Measurements from ENCODE around the gene TBC1D4. TPM values are rescaled to one million over a fixed set of nuclear protein-coding genes. Genes with fewer than 3 reads are reported as not detected.

Gene TBC1D4
- total RNA-seq, 1 donor from 2014 or later: 1.5 TPM

GRCh38 chr13:75418186-75418843, 63.7 kb downstream of the TBC1D4 start:
- H3K27me3 Mint-ChIP-seq: peaks cover 14% of the 10 kb centered on the region

GRCh38 chr13:75417656-75418055, 64.3 kb downstream of the TBC1D4 start:
- peaks cover 14% of the 10 kb centered on the region for H3K27me3 Mint-ChIP-seq
- no peaks in the 10 kb centered on the region for H3K36me3 Mint-ChIP-seq (ENCODE audit: low read depth)
- H3K4me3 Mint-ChIP-seq: no peak overlapping the region
- intact Hi-C loops (cut with micrococcal nuclease): no loop called here
- ATAC-seq (ENCODE audit: low read depth) (no peak), DNase-seq (no peak)
- H3K27ac Mint-ChIP-seq: no peak overlapping the region
- POLR2A ChIA-PET: no interaction called here
- no peak for TF ChIP-seq CTCF (IDR thresholded peaks at IDR 0.05)
- H3K9me3 Mint-ChIP-seq: no peaks in the 10 kb centered on the region
- CTCF ChIA-PET: no interaction called here
- H3K4me1 Mint-ChIP-seq: no peaks in the 10 kb centered on the region

More at GRCh38 chr13:75418186-75418843, 63.7 kb downstream of the TBC1D4 start:
- intact Hi-C loops (cut with micrococcal nuclease): no loop called here
- Mint-ChIP-seq H3K36me3 (ENCODE audit: low read depth) (no peaks in the 10 kb centered on the region), H3K27ac (no peak overlapping the region), H3K9me3 (no peaks in the 10 kb centered on the region), H3K4me3 (no peak overlapping the region), H3K4me1 (no peaks in the 10 kb centered on the region)
- ATAC-seq (ENCODE audit: low read depth) (no peak), DNase-seq (no peak)
- CTCF ChIA-PET: no interaction called here
- POLR2A ChIA-PET: no interaction called here
- TF ChIP-seq CTCF (IDR thresholded peaks at IDR 0.05): no peak

- TF ChIP-seq CTCF (IDR thresholded peaks at IDR 0.05): no peak
- DNase-seq (no peak), ATAC-seq (ENCODE audit: low read depth) (no peak)
- intact Hi-C loops (cut with micrococcal nuclease): no loop called here
- no peak overlapping the region for H3K4me3 Mint-ChIP-seq
- no peak overlapping the region for H3K27ac Mint-ChIP-seq
- ChIA-PET POLR2A (no interaction called here), CTCF (no interaction called here)
- peaks cover 14% of the 10 kb centered on the region for H3K27me3 Mint-ChIP-seq
- H3K9me3 Mint-ChIP-seq: no peaks in the 10 kb centered on the region
- H3K36me3 Mint-ChIP-seq (ENCODE audit: low read depth): no peaks in the 10 kb centered on the region
- no peaks in the 10 kb centered on the region for H3K4me1 Mint-ChIP-seq
Measured at GRCh38 chr13:75417012-75417384, 65.0 kb downstream of the TBC1D4 start.

GRCh38 chr13:75416327-75417011, 65.5 kb downstream of the TBC1D4 start:
- POLR2A ChIA-PET: no interaction called here
- CTCF ChIA-PET: no interaction called here
- no peak for ATAC-seq (ENCODE audit: low read depth)
- H3K27ac Mint-ChIP-seq: no peak overlapping the region
- intact Hi-C loops (cut with micrococcal nuclease): no loop called here
- no peak for TF ChIP-seq CTCF (IDR thresholded peaks at IDR 0.05)
- no peaks in the 10 kb centered on the region for H3K9me3 Mint-ChIP-seq
- no peaks in the 10 kb centered on the region for H3K4me1 Mint-ChIP-seq
- peaks cover 12% of the 10 kb centered on the region for H3K27me3 Mint-ChIP-seq
- DNase-seq: no peak
- no peaks in the 10 kb centered on the region for H3K36me3 Mint-ChIP-seq (ENCODE audit: low read depth)
- H3K4me3 Mint-ChIP-seq: no peak overlapping the region

- Mint-ChIP-seq H3K27ac (no peak overlapping the region), H3K4me3 (no peak overlapping the region), H3K36me3 (ENCODE audit: low read depth) (no peaks in the 10 kb centered on the region), H3K9me3 (no peaks in the 10 kb centered on the region), H3K27me3 (peaks cover 9% of the 10 kb centered on the region), H3K4me1 (no peaks in the 10 kb centered on the region)
- ChIA-PET POLR2A (no interaction called here), CTCF (no interaction called here)
- ATAC-seq (ENCODE audit: low read depth) (no peak), DNase-seq (no peak)
- intact Hi-C loops (cut with micrococcal nuclease): no loop called here
- TF ChIP-seq CTCF (IDR thresholded peaks at IDR 0.05): no peak
Measured at GRCh38 chr13:75415694-75416093, 66.3 kb downstream of the TBC1D4 start.

Measured in activated B cell treated with CpG ODN at 0.5 μM for 24 hours (primary cell).